SK-N-SH (cell line): ENCODE measurements around the gene CDKN1A. TPM values are rescaled to one million over a fixed set of nuclear protein-coding genes. Genes with fewer than 3 reads are reported as not detected.

Source experiments
- CTCF ChIA-PET: fragments of 300-600, 350-600 bp; formaldehyde crosslinking; extraction: SDS; loops from one replicate; lab custom pipeline; 2021; lab: Yijun Ruan, JAX
- POLR2A ChIA-PET: fragments of 350-600 bp; sonication (Branson Sonifier 250); formaldehyde crosslinking; extraction: SDS; loops from one replicate; lab custom pipeline; 2020; ENCODE audit warnings: antibody characterized with exemption, inconsistent platforms; lab: Yijun Ruan, JAX
- DNase-seq: peaks from one replicate; pipeline ENCODE4 v3.0.0; 2012
- H2AFZ ChIP-seq: fragments of 200-600 bp; sonication (generic); 2 replicates; pipeline ENCODE4 v1.8.1; 2016; ENCODE audit warnings: antibody characterized with exemption, mild to moderate bottlenecking, low read depth
- H3F3A ChIP-seq: fragments of 200-600 bp; sonication (generic); replicated peaks from 2 replicates; pipeline ENCODE3; 2016; ENCODE audit warnings: antibody characterized with exemption, mild to moderate bottlenecking; ENCODE audit not compliant: insufficient read depth
- H3K27ac ChIP-seq, 2 experiments: fragments of 200-500 bp in 1 of 2; fragments of 200-600 bp in 1 of 2; sonication (Bioruptor generic) in 1 of 2; sonication (generic), shearing (Covaris generic) in 1 of 2; 2 replicates each; pipeline versions ENCODE4 v1.5.1 to v1.6.1; 2014 to 2016; ENCODE audit warnings: low read depth in 2 of 2, inconsistent platforms in 1 of 2, low read length in 1 of 2, mild to moderate bottlenecking in 1 of 2, mixed read lengths in 1 of 2
- H3K27me3 ChIP-seq: fragments of 200-600 bp; sonication (generic), shearing (Covaris generic); 2 replicates; pipeline ENCODE4 v1.6.1; 2016; ENCODE audit warnings: mixed run types; ENCODE audit not compliant: insufficient read depth
- H3K36me3 ChIP-seq, 2 experiments: fragments of 200-500 bp in 1 of 2; fragments of 200-600 bp in 1 of 2; sonication (Bioruptor generic) in 1 of 2; sonication (generic) in 1 of 2; replicated peaks in 1 of 2; 2 replicates each; pipeline versions ENCODE3 to v1.5.1; 2014 to 2016; ENCODE audit warnings: low read length in 1 of 2, mild to moderate bottlenecking in 1 of 2; ENCODE audit not compliant: insufficient read depth in 2 of 2, control insufficient read depth in 1 of 2
- H3K4me1 ChIP-seq, 2 experiments: fragments of 200-500 bp in 1 of 2; fragments of 200-600 bp in 1 of 2; sonication (Bioruptor generic) in 1 of 2; sonication (generic), shearing (Covaris generic) in 1 of 2; 2 replicates each; pipeline versions ENCODE4 v1.5.1 to v1.6.1; 2014 to 2016; ENCODE audit warnings: low read depth in 1 of 2, low read length in 1 of 2, mixed run types in 1 of 2; ENCODE audit not compliant: insufficient read depth in 2 of 2, control insufficient read depth in 1 of 2
- H3K4me2 ChIP-seq: fragments of 200-600 bp; sonication (generic), shearing (Covaris generic); 2 replicates; pipeline ENCODE4 v1.6.1; 2017; ENCODE audit warnings: mixed run types
- H3K4me3 ChIP-seq, 2 experiments: fragments of 200-500 bp in 1 of 2; fragments of 200-600 bp in 1 of 2; sonication (Bioruptor generic) in 1 of 2; sonication (generic), shearing (Covaris generic) in 1 of 2; 2 replicates each; pipeline versions ENCODE4 v1.5.1 to v1.8.1; 2014 to 2016; ENCODE audit warnings: low read depth in 2 of 2, inconsistent platforms in 1 of 2, low read length in 1 of 2, mild to moderate bottlenecking in 1 of 2, mixed read lengths in 1 of 2, moderate library complexity in 1 of 2
- H3K79me2 ChIP-seq: fragments of 200-600 bp; sonication (generic); 2 replicates; pipeline ENCODE4 v1.8.1; 2017; ENCODE audit warnings: mild to moderate bottlenecking; ENCODE audit not compliant: insufficient read depth
- H3K9ac ChIP-seq: fragments of 200-600 bp; sonication (generic); 2 replicates; pipeline ENCODE4 v1.6.1; 2017; ENCODE audit warnings: mixed run types
- H3K9me2 ChIP-seq: fragments of 200-600 bp; sonication (generic); 2 replicates; pipeline ENCODE4 v1.6.1; 2017; ENCODE audit warnings: mixed run types
- H3K9me3 ChIP-seq: fragments of 200-600 bp; sonication (generic); 2 replicates; pipeline ENCODE4 v1.6.1; 2017; ENCODE audit warnings: mixed run types, mild to moderate bottlenecking, moderate library complexity
- H4K20me1 ChIP-seq: fragments of 200-600 bp; sonication (generic); 2 replicates; pipeline ENCODE4 v1.6.1; 2017; ENCODE audit warnings: mild to moderate bottlenecking, mixed run types; ENCODE audit not compliant: insufficient read depth
- CHD2 ChIP-seq: fragments of 150-350 bp; IDR thresholded peaks from 2 replicates; pipeline ENCODE4 v1.6.1; 2018; ENCODE audit warnings: low read length; ENCODE audit not compliant: partially characterized antibody
- ELF1 ChIP-seq: IDR thresholded peaks from 2 replicates; pipeline ENCODE4 v1.4.0; 2012
- EP300 ChIP-seq, 2 experiments: IDR thresholded peaks; 2 replicates each; pipeline versions ENCODE4 v1.4.0 to v1.6.1; 2012; ENCODE audit warnings: borderline replicate concordance in 1 of 2, low read depth in 1 of 2, low read length in 1 of 2
- EZH2phosphoT487 ChIP-seq: fragments of 200-600 bp; sonication (generic); IDR thresholded peaks from 2 replicates; pipeline ENCODE4 v1.6.1; 2017; ENCODE audit warnings: low read depth, mixed run types, mild to moderate bottlenecking, antibody characterized with exemption, moderate library complexity, borderline replicate concordance
- FOXJ3 ChIP-seq: sonication (generic); formaldehyde crosslinking; IDR thresholded peaks from 2 replicates; pipeline ENCODE4 v1.5.1; 2020; ENCODE audit warnings: mild to moderate bottlenecking, missing genetic modification reagents
- FOXM1 ChIP-seq: IDR thresholded peaks from 2 replicates; pipeline ENCODE4 v1.4.0; 2012; ENCODE audit warnings: low read depth, mild to moderate bottlenecking
- GABPA ChIP-seq: IDR thresholded peaks from 2 replicates; pipeline ENCODE4 v1.4.0; 2012; ENCODE audit warnings: low read depth, mild to moderate bottlenecking
- GATA2 ChIP-seq: sonication (generic); formaldehyde crosslinking; IDR thresholded peaks from 2 replicates; pipeline ENCODE4 v1.5.0; 2020; ENCODE audit warnings: mild to moderate bottlenecking, missing genetic modification reagents
- MEF2A ChIP-seq: IDR thresholded peaks from 2 replicates; pipeline ENCODE4 v1.4.0; 2012; ENCODE audit warnings: low read depth, borderline replicate concordance
- NFIC ChIP-seq: IDR thresholded peaks from 2 replicates; pipeline ENCODE4 v1.4.0; 2012; ENCODE audit warnings: borderline replicate concordance
- RCOR1 ChIP-seq: fragments of 150-350 bp; IDR thresholded peaks from 2 replicates; pipeline ENCODE4 v1.6.1; 2017; ENCODE audit warnings: antibody characterized with exemption, low read length
- SIN3A ChIP-seq: IDR thresholded peaks from 2 replicates; pipeline ENCODE4 v1.6.1; 2012; ENCODE audit warnings: low read depth, mild to moderate bottlenecking, low read length, moderate library complexity, borderline replicate concordance
- TAF1 ChIP-seq: IDR thresholded peaks from 2 replicates; pipeline ENCODE4 v1.6.1; 2012; ENCODE audit warnings: low read depth, mild to moderate bottlenecking, low read length, moderate library complexity, borderline replicate concordance
- TCF12 ChIP-seq: IDR thresholded peaks from 2 replicates; pipeline ENCODE4 v1.4.0; 2012
- YY1 ChIP-seq: IDR thresholded peaks from 2 replicates; pipeline ENCODE4 v1.4.0; 2012; ENCODE audit warnings: low read depth, mild to moderate bottlenecking
- WGBS: methylation state at CpG from one replicate; pipeline ENCODE4 v1.1.6; 2017; ENCODE audit warnings: low lambda C conversion rate; 5-methylcytosine and 5-hydroxymethylcytosine counted together
- polyA plus RNA-seq, 3 experiments: library from polyadenylated mRNA; depleted of rRNA; stranded (reverse); fragments of >200 nt; gene quantifications; 2 replicates each; pipeline ENCODE4 v1.2.3, GENCODE V29; 2012
- TF ChIP-seq, protein P1 (sequence below): IDR thresholded peaks from 2 replicates; pipeline ENCODE4 v1.6.1; 2012; ENCODE audit warnings: mild to moderate bottlenecking, low read depth, low read length, moderate library complexity
- TF ChIP-seq, protein P2 (sequence below): IDR thresholded peaks from 2 replicates; pipeline ENCODE4 v1.4.0; 2012; ENCODE audit warnings: low read depth, borderline replicate concordance

Gene CDKN1A
- polyA plus RNA-seq, 1 of the 3 experiments (the other 2 are of a cell fraction) = 747 TPM

DNA sequence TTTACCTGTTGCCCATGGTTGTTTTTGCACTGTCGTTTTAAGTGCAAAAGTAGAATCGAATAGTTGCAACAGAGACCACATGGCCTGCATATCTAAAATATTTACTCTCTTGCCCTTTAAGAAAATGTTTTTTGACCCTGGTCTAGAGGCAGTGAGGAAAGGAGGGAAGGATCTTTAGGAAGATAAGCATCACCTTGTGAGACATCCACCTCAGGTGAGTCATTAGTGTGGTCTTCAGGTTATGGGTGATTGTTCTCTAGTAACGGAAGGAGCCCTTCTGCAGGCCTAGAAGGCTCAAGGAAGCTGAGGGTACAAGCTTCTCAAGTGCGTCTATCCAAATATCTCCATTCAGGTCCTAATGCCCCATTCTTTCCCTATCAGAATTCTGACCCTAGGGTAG lies 12.5 kb downstream of the CDKN1A start:
- ChIA-PET POLR2A (no interaction called here), CTCF (interaction anchor here (0.8 to 1.4 kb wide), 2 partner anchors 9 to 10 kb away, joined by 3 read pairs; no protein-coding TSS in a partner anchor)
- no peak for TF ChIP-seq EP300 (IDR thresholded peaks at IDR 0.05; ENCODE audit: borderline replicate concordance in 1 of 2, low read depth in 1 of 2, low read length in 1 of 2)
- no peak for TF ChIP-seq RCOR1
- no peak for TF ChIP-seq ELF1
- no peak for TF ChIP-seq GATA2 (CRISPR knock-in tag)
- no peak for TF ChIP-seq TCF12
- TF ChIP-seq TAF1 = no peak
- no peak for TF ChIP-seq YY1
- TF ChIP-seq MEF2A = no peak
- no peak for TF ChIP-seq FOXJ3 (CRISPR knock-in tag)
- TF ChIP-seq, protein P1, sequence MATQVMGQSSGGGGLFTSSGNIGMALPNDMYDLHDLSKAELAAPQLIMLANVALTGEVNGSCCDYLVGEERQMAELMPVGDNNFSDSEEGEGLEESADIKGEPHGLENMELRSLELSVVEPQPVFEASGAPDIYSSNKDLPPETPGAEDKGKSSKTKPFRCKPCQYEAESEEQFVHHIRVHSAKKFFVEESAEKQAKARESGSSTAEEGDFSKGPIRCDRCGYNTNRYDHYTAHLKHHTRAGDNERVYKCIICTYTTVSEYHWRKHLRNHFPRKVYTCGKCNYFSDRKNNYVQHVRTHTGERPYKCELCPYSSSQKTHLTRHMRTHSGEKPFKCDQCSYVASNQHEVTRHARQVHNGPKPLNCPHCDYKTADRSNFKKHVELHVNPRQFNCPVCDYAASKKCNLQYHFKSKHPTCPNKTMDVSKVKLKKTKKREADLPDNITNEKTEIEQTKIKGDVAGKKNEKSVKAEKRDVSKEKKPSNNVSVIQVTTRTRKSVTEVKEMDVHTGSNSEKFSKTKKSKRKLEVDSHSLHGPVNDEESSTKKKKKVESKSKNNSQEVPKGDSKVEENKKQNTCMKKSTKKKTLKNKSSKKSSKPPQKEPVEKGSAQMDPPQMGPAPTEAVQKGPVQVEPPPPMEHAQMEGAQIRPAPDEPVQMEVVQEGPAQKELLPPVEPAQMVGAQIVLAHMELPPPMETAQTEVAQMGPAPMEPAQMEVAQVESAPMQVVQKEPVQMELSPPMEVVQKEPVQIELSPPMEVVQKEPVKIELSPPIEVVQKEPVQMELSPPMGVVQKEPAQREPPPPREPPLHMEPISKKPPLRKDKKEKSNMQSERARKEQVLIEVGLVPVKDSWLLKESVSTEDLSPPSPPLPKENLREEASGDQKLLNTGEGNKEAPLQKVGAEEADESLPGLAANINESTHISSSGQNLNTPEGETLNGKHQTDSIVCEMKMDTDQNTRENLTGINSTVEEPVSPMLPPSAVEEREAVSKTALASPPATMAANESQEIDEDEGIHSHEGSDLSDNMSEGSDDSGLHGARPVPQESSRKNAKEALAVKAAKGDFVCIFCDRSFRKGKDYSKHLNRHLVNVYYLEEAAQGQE = no peak
- no peak for TF ChIP-seq GABPA
- TF ChIP-seq SIN3A = no peak
- no peak for TF ChIP-seq NFIC
- no peak for TF ChIP-seq EZH2phosphoT487
- no peak for TF ChIP-seq FOXM1
- TF ChIP-seq, protein P2, sequence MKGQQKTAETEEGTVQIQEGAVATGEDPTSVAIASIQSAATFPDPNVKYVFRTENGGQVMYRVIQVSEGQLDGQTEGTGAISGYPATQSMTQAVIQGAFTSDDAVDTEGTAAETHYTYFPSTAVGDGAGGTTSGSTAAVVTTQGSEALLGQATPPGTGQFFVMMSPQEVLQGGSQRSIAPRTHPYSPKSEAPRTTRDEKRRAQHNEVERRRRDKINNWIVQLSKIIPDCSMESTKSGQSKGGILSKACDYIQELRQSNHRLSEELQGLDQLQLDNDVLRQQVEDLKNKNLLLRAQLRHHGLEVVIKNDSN = no peak
- no peak for TF ChIP-seq CHD2
- Histone ChIP-seq H3K9me2 (no peaks in the 10 kb centered on the region), H3K4me2 (no peak overlapping the region), H3K27me3 (no peaks in the 10 kb centered on the region), H3K27ac (no peak overlapping the region), H3K79me2 (peaks cover 3% of the 10 kb centered on the region; the same call in 1 of the 2 replicates), H3K9ac (no peak overlapping the region), H3K36me3 (peaks cover 14 to 18% of the 10 kb centered on the region in 2 experiments), H3F3A (peaks cover 33% of the 10 kb centered on the region), H4K20me1 (peaks cover 35% of the 10 kb centered on the region), H3K4me1 (no peaks in the 10 kb centered on the region; a peak in 1 of 4 replicates), H3K4me3 (no peak overlapping the region), H3K9me3 (no peaks in the 10 kb centered on the region), H2AFZ (no peak overlapping the region)
- 92% methylated on average over 4 of the region's 4 CpGs for WGBS
- DNase-seq = no peak
